IMR-90 (cell line): ENCODE results near the gene CEACAM21. TPM values are rescaled to one million over a fixed set of nuclear protein-coding genes. Genes with fewer than 3 reads are reported as not detected.
"Not testable (repeated sequence)": the region's sequence is repeated elsewhere in the genome, so short reads cannot be mapped to it uniquely, and the experiment has no call there.

Source experiments
- ATAC-seq: fragments of 200-7000 bp; cut with Tn5 transposase; 2 replicates; pipeline ENCODE4 v1.9.1; 2020; ENCODE audit warnings: low read depth, mild to moderate bottlenecking, moderate library complexity
- BruUV-seq: library from RNA; stranded (reverse); fragments of 400-500 nt; replicated peaks from 2 replicates; lab custom pipeline; 2021; lab: Mats Ljungman, UMichigan
- CTCF ChIA-PET: fragments of 300-600 bp; formaldehyde crosslinking; extraction: SDS; loops from one replicate; lab custom pipeline; 2021; ENCODE audit warnings: antibody characterized with exemption; lab: Yijun Ruan, JAX
- POLR2A ChIA-PET: fragments of 300-600 bp; sonication (Branson Sonifier 250); formaldehyde crosslinking; loops from one replicate; lab custom pipeline; 2022; ENCODE audit warnings: antibody characterized with exemption; ENCODE audit not compliant: unreplicated experiment; lab: Charles Lee
- DNase-seq: peaks from one replicate; pipeline ENCODE4 v3.0.0; 2013
- H2AFZ ChIP-seq: replicated peaks from 2 replicates; pipeline ENCODE3; 2013; ENCODE audit warnings: low read length, mild to moderate bottlenecking; ENCODE audit not compliant: poor library complexity
- H2AK5ac ChIP-seq: 2 replicates; pipeline ENCODE4 v1.6.1; 2013; ENCODE audit warnings: low read depth, low read length, inconsistent platforms
- H2AK9ac ChIP-seq: replicated peaks from 2 replicates; pipeline ENCODE3; 2013; ENCODE audit warnings: mild to moderate bottlenecking, low read depth, low read length, moderate library complexity; ENCODE audit not compliant: poor library complexity
- H2BK120ac ChIP-seq: 2 replicates; pipeline ENCODE4 v1.6.1; 2013; ENCODE audit warnings: low read depth, low read length, inconsistent platforms
- H2BK15ac ChIP-seq: 3 replicates; pipeline ENCODE4 v1.6.1; 2013; ENCODE audit warnings: low read depth, low read length, inconsistent platforms
- H2BK20ac ChIP-seq: 2 replicates; pipeline ENCODE4 v1.6.1; 2013; ENCODE audit warnings: low read depth, mild to moderate bottlenecking, inconsistent platforms, low read length, moderate library complexity
- H2BK5ac ChIP-seq: 2 replicates; pipeline ENCODE4 v1.6.1; 2013; ENCODE audit warnings: mild to moderate bottlenecking, low read depth, low read length, inconsistent platforms; ENCODE audit not compliant: poor library complexity, severe bottlenecking
- H3K14ac ChIP-seq: replicated peaks from 2 replicates; pipeline ENCODE4 v1.6.1; 2013; ENCODE audit warnings: low read depth, low read length, inconsistent platforms
- H3K18ac ChIP-seq: 2 replicates; pipeline ENCODE4 v1.6.1; 2013; ENCODE audit warnings: low read depth, low read length, control low read depth
- H3K23ac ChIP-seq: 2 replicates; pipeline ENCODE4 v1.6.1; 2013; ENCODE audit warnings: low read depth, low read length, inconsistent platforms
- H3K27ac ChIP-seq: 2 replicates; pipeline ENCODE4 v1.5.1; 2013; ENCODE audit warnings: mild to moderate bottlenecking, control low read depth, low read length; ENCODE audit not compliant: insufficient read depth
- H3K27me3 ChIP-seq: 2 replicates; pipeline ENCODE4 v1.6.1; 2013; ENCODE audit warnings: low read length; ENCODE audit not compliant: control insufficient read depth, insufficient read depth
- H3K36me3 ChIP-seq: 2 replicates; pipeline ENCODE4 v1.6.1; 2013; ENCODE audit warnings: low read length, mixed read lengths; ENCODE audit not compliant: control insufficient read depth, insufficient read depth
- H3K4ac ChIP-seq: 2 replicates; pipeline ENCODE4 v1.6.1; 2013; ENCODE audit warnings: low read depth, low read length, inconsistent platforms
- H3K4me1 ChIP-seq: 2 replicates; pipeline ENCODE4 v1.6.1; 2013; ENCODE audit warnings: low read length, mixed read lengths; ENCODE audit not compliant: control insufficient read depth, insufficient read depth
- H3K4me2 ChIP-seq: 2 replicates; pipeline ENCODE4 v1.6.1; 2013; ENCODE audit warnings: low read depth, mild to moderate bottlenecking, control low read depth, low read length, moderate library complexity
- H3K4me3 ChIP-seq: 2 replicates; pipeline ENCODE4 v1.5.1; 2013; ENCODE audit warnings: low read depth, mild to moderate bottlenecking, control low read depth, low read length, moderate library complexity; ENCODE audit not compliant: insufficient read depth
- H3K56ac ChIP-seq: 2 replicates; pipeline ENCODE4 v1.6.1; 2013; ENCODE audit warnings: low read length, inconsistent platforms; ENCODE audit not compliant: insufficient read depth; ENCODE audit errors: extremely low read depth
- H3K79me1 ChIP-seq, 2 experiments: 2 replicates each; pipeline ENCODE4 v1.6.1; 2013; ENCODE audit warnings: low read length in 2 of 2, inconsistent platforms in 1 of 2, low read depth in 1 of 2
- H3K9ac ChIP-seq: 2 replicates; pipeline ENCODE4 v1.6.1; 2013; ENCODE audit warnings: low read depth, low read length, control low read depth
- H3K9me1 ChIP-seq: 2 replicates; pipeline ENCODE4 v1.6.1; 2013; ENCODE audit warnings: low read length, inconsistent platforms; ENCODE audit not compliant: insufficient read depth
- H3K9me3 ChIP-seq: 2 replicates; pipeline ENCODE4 v1.6.1; 2013; ENCODE audit warnings: low read length; ENCODE audit not compliant: control insufficient read depth, insufficient read depth
- H4K20me1 ChIP-seq: 2 replicates; pipeline ENCODE4 v1.6.1; 2013; ENCODE audit warnings: low read length, inconsistent platforms; ENCODE audit not compliant: insufficient read depth
- H4K5ac ChIP-seq: 2 replicates; pipeline ENCODE4 v1.6.1; 2013; ENCODE audit warnings: mild to moderate bottlenecking, low read depth, low read length, control low read depth
- H4K8ac ChIP-seq, 2 experiments: 2 replicates each; pipeline ENCODE4 v1.6.1; 2013; ENCODE audit warnings: low read depth in 2 of 2, low read length in 2 of 2, control low read depth in 1 of 2, inconsistent platforms in 1 of 2
- H4K91ac ChIP-seq: 2 replicates; pipeline ENCODE4 v1.6.1; 2013; ENCODE audit warnings: low read depth, low read length, inconsistent platforms; ENCODE audit not compliant: insufficient read depth
- WGBS, 2 experiments: methylation state at CpG; one replicate each; pipeline versions ENCODE4 v1.1.5 to v1.1.7; 2013; ENCODE audit warnings: missing lambda C conversion rate in 2 of 2; ENCODE audit not compliant: insufficient read length in 1 of 2; ENCODE audit errors: extremely low coverage in 2 of 2; 5-methylcytosine and 5-hydroxymethylcytosine counted together
- dilution Hi-C: fragments of 300-500 bp; cut with HindIII; formaldehyde crosslinking; loops from one replicate; pipeline ENCODE4 v1.14.3; 2018; ENCODE audit warnings: low sequenced_read_pairs; ENCODE audit not compliant: unreplicated experiment
- in situ Hi-C: fragments of 300-500 bp; cut with MboI; formaldehyde crosslinking; loops from 3 replicates; pipeline ENCODE4 v1.14.3; 2019; ENCODE audit warnings: low sequenced_read_pairs, inconsistent platforms, mixed read lengths
- intact Hi-C: fragments of 100-400 bp; cut with micrococcal nuclease; formaldehyde crosslinking; loops from 2 replicates; pipeline ENCODE4 v1.10.0; 2022
- polyA plus RNA-seq, 3 experiments: library from polyadenylated mRNA; depleted of rRNA; stranded (reverse); fragments of >200 nt; gene quantifications; 2 replicates each; pipeline ENCODE4 v1.2.3, GENCODE V29; 2012; ENCODE audit warnings: low replicate concordance in 1 of 3
- total RNA-seq: library from RNA; depleted of rRNA; stranded (reverse); fragments of >200 nt; gene quantifications from 2 replicates; pipeline ENCODE4 v1.2.3, GENCODE V29; 2012

Gene CEACAM21
- total and polyA plus RNA-seq, 2 of the 4 experiments (the other 2 are of a cell fraction), result not detected

- intact Hi-C loops, H4K8ac ChIP-seq, H3K9ac ChIP-seq, H3K18ac ChIP-seq, H3K4me2 ChIP-seq, in situ Hi-C loops, H2AK9ac ChIP-seq, H3K4me1 ChIP-seq, H4K91ac ChIP-seq, dilution Hi-C loops, H3K36me3 ChIP-seq, H2BK5ac ChIP-seq, H2BK20ac ChIP-seq, H3K9me3 ChIP-seq, H3K79me1 ChIP-seq, H3K4ac ChIP-seq, H3K23ac ChIP-seq, BruUV-seq, H2BK120ac ChIP-seq, H4K5ac ChIP-seq, H3K14ac ChIP-seq, H3K4me3 ChIP-seq, POLR2A ChIA-PET, H3K27ac ChIP-seq, H3K27me3 ChIP-seq, H2AFZ ChIP-seq, H3K56ac ChIP-seq, H3K9me1 ChIP-seq, H2BK15ac ChIP-seq, ATAC-seq, H2AK5ac ChIP-seq, DNase-seq, H4K20me1 ChIP-seq: not testable (repeated sequence)
- CTCF ChIA-PET, result interaction anchor here (1.5 kb wide), 1 partner anchor 11 kb away, joined by 4 read pairs; no protein-coding TSS in a partner anchor
- no CpG with 5 or more reads among the region's 4 CpGs for WGBS, 2 experiments
Observed at GRCh38 chr19:41581068-41581467, 5.1 kb downstream of the CEACAM21 start.

- H3K9ac ChIP-seq, H3K27ac ChIP-seq, H4K5ac ChIP-seq, H4K91ac ChIP-seq, H2AK5ac ChIP-seq, H2AK9ac ChIP-seq, H2BK120ac ChIP-seq, H3K56ac ChIP-seq, POLR2A ChIA-PET, H2AFZ ChIP-seq, H2BK15ac ChIP-seq, H3K27me3 ChIP-seq, CTCF ChIA-PET, H3K4me2 ChIP-seq, H3K23ac ChIP-seq, H3K4me1 ChIP-seq, H3K9me1 ChIP-seq, H3K4me3 ChIP-seq, H3K36me3 ChIP-seq, H4K20me1 ChIP-seq, intact Hi-C loops, ATAC-seq, in situ Hi-C loops, dilution Hi-C loops, BruUV-seq, H2BK5ac ChIP-seq, H3K14ac ChIP-seq, H2BK20ac ChIP-seq, DNase-seq, H3K18ac ChIP-seq, H3K79me1 ChIP-seq, H4K8ac ChIP-seq, H3K4ac ChIP-seq, H3K9me3 ChIP-seq: not testable (repeated sequence)
- WGBS, 2 experiments, result no CpG with 5 or more reads among the region's 1 CpG
Observed at GRCh38 chr19:41582577-41583182, 6.7 kb downstream of the CEACAM21 start.
